ENCODE results near the gene SNN. TPM values are rescaled to one million over a fixed set of nuclear protein-coding genes. Genes with fewer than 3 reads are reported as not detected.

SNN gene
- total and polyA plus RNA-seq, 2 of the 8 experiments (the other 6 are each of a cell fraction or from before 2014, with no cell fraction given) = 37.4 to 66.9 TPM

DNA sequence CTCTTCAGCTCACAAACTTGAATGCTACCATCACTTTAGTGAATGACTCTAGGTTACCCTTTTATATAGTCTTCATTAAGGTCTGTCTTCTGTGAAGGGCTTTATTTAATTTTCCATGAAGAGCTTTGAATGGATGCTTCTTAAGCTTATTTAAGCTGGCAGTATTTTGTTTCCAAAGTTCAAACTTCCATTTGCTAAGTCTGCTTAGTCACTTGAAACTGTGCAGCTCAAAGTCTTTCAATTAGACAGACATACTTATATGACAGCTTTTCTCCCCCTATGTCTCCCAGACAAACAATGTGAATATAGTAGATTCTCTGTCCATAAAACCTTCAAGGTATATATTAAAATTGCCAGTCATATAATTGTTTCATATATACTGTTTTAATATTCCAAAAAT is 50.9 kb downstream of the SNN start:
- Histone ChIP-seq H2BK12ac (ENCODE audit: low read depth, low read length) (no peak overlapping the region), H3K27ac (ENCODE audit: low read depth, low read length) (no peak overlapping the region)
- no peak for FAIRE-seq

More for the DNA sequence above, 50.9 kb downstream of the SNN start:
- H3K18ac ChIP-seq (ENCODE audit: extremely low read depth, low read length) = no peak overlapping the region
- H3K4ac ChIP-seq (replicated peaks; ENCODE audit: insufficient read length, low read depth, low read length) = no peak overlapping the region
- TF ChIP-seq SIN3A (conservative IDR thresholded peaks at IDR 0.05 in 1 of 2, IDR thresholded peaks at IDR 0.05 in 1 of 2; ENCODE audit: low read depth in 1 of 2, low read length in 2 of 2) (no peak), SP1 (IDR thresholded peaks at IDR 0.05; ENCODE audit: low read depth, low read length) (no peak), KDM4A (IDR thresholded peaks at IDR 0.05; ENCODE audit: low read depth, low read length, severe bottlenecking) (no peak), SAP30 (IDR thresholded peaks at IDR 0.05; ENCODE audit: insufficient read depth, insufficient replicate concordance, low read length) (no peak), CHD2 (IDR thresholded peaks at IDR 0.05; ENCODE audit: low read length) (no peak), CHD1 (IDR thresholded peaks at IDR 0.05; ENCODE audit: low read depth, low read length) (no peak)
- H4K91ac ChIP-seq (replicated peaks; ENCODE audit: insufficient read length, low read length) = no peak overlapping the region
- H4K8ac ChIP-seq (ENCODE audit: extremely low read depth, insufficient read depth, low read length) = no peak overlapping the region
- H3K36me3 ChIP-seq (ENCODE audit: control insufficient read depth in 2 of 4, insufficient read depth in 4 of 4, low read length in 3 of 4) = peaks cover 0 to 14% (median 8%) of the 10 kb centered on the region in 4 experiments; a peak in 4 of 8 replicates
- H4K5ac ChIP-seq (ENCODE audit: insufficient read length, low read depth, low read length) = no peak overlapping the region
- POLR2A ChIA-PET (ENCODE audit: partially characterized antibody) = no interaction called here
- no peak overlapping the region for H2AK5ac ChIP-seq (ENCODE audit: low read depth, low read length)
- H3K14ac ChIP-seq (ENCODE audit: insufficient read length) = no peak overlapping the region
- no peak overlapping the region for H2BK5ac ChIP-seq (ENCODE audit: low read depth, low read length)
- H2BK20ac ChIP-seq (ENCODE audit: low read length) = no peak overlapping the region
- no peaks in the 10 kb centered on the region for H3K4me1 ChIP-seq (replicated peaks in 1 of 4; ENCODE audit: control insufficient read depth in 3 of 4, insufficient read depth in 4 of 4, low read length in 3 of 4)
- H3K27me3 ChIP-seq (replicated peaks in 1 of 4; ENCODE audit: control insufficient read depth in 3 of 4, extremely low read depth in 1 of 4, insufficient read depth in 3 of 4, low read length in 3 of 4) = no peaks in the 10 kb centered on the region
- no peak overlapping the region for H3K4me2 ChIP-seq (ENCODE audit: insufficient read depth in 1 of 2, low read depth in 2 of 2, low read length in 2 of 2)
- H3K9ac ChIP-seq (replicated peaks in 1 of 4; ENCODE audit: extremely low read depth in 1 of 4, low read depth in 3 of 4, low read length in 3 of 4) = no peak overlapping the region
- no peaks in the 10 kb centered on the region for H3K23me2 ChIP-seq (ENCODE audit: low read depth, low read length)
- peaks cover 0 to 2% of the 10 kb centered on the region in 2 experiments for H4K20me1 ChIP-seq (replicated peaks in 1 of 2; ENCODE audit: control insufficient read depth in 1 of 2, insufficient read depth in 2 of 2, low read length in 2 of 2)
- H3K79me2 ChIP-seq (ENCODE audit: control insufficient read depth in 1 of 2, insufficient read depth in 2 of 2, low read length in 2 of 2) = no peaks in the 10 kb centered on the region
- no peak overlapping the region for H3K23ac ChIP-seq (ENCODE audit: insufficient read length)
- H3K56ac ChIP-seq (replicated peaks; ENCODE audit: insufficient read length, low read depth, low read length) = no peak overlapping the region
- H2AFZ ChIP-seq (ENCODE audit: low read length) = no peak overlapping the region
- no peaks in the 10 kb centered on the region for H3K79me1 ChIP-seq (ENCODE audit: low read depth, low read length)
- H2BK15ac ChIP-seq (ENCODE audit: low read length) = no peak overlapping the region
- no peak for DNase-seq (ENCODE audit: low read depth in 1 of 2, low spot score in 2 of 2)
- CTCF ChIA-PET (ENCODE audit: partially characterized antibody) = interaction anchor here (6.0 kb wide), 1 partner anchor 312 kb away, joined by 47 read pairs; no protein-coding TSS in a partner anchor
- H3K4me3 ChIP-seq (ENCODE audit: extremely low read depth in 1 of 4, insufficient read depth in 2 of 4, low read depth in 3 of 4, low read length in 4 of 4) = no peak overlapping the region
- H3K9me3 ChIP-seq (ENCODE audit: insufficient read depth in 2 of 2, low read depth in 1 of 2, low read length in 1 of 2) = no peaks in the 10 kb centered on the region
- H2BK120ac ChIP-seq (replicated peaks; ENCODE audit: low read depth, low read length) = no peak overlapping the region
